ENCODE measurements around the gene LAMA2. TPM values are rescaled to one million over a fixed set of nuclear protein-coding genes. Genes with fewer than 3 reads are reported as not detected.
A peak's percentile ranks its signal among the peaks of the same experiment; 100 is the strongest.

Gene LAMA2
- polyA plus RNA-seq, 3 donors, result 31.7 to 48.2 (median 36.7) TPM

DNA sequence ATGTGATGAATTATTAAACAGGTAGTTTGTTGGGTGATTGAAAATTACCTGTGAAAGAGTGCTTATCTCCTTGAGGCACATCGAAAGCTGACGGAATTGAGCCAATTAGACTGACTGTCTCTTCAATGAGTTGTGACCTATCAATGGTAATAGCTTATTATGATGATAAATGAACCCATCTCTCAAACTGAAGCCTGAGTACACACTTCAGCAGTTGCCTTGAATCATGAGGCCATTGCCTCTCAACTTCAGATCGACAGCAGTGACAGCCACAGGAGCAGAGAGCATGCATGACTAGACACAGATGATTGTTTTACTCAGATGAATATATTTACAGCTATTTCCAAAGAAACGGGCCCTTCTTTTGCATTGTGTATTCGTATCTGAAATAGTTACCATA is 323.9 kb downstream of the LAMA2 start:
- DNase-seq (ENCODE audit: low read depth in 3 of 3, low spot score in 2 of 3), result no peak

DNA sequence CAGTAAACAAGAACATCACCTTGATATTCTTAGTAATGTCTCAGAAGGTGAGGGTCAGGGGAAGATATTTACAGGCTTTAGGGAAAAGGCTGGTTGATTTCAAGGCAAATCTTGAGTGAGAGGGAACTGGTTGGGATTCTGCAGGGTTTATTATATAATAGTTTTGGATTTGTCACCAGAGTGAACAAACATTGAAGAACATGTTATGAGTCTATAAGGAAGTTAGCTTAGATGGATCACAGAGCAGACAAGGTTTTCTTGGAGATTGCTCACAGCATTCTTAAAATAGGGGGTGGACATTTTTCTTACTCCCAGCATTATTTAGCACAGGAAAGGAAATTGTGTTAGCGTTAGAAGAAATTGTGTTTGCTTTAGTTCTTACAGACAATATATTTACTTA is 324.9 kb downstream of the LAMA2 start:
- DNase-seq (ENCODE audit: low read depth in 3 of 3, low spot score in 2 of 3), result no peak

DNA sequence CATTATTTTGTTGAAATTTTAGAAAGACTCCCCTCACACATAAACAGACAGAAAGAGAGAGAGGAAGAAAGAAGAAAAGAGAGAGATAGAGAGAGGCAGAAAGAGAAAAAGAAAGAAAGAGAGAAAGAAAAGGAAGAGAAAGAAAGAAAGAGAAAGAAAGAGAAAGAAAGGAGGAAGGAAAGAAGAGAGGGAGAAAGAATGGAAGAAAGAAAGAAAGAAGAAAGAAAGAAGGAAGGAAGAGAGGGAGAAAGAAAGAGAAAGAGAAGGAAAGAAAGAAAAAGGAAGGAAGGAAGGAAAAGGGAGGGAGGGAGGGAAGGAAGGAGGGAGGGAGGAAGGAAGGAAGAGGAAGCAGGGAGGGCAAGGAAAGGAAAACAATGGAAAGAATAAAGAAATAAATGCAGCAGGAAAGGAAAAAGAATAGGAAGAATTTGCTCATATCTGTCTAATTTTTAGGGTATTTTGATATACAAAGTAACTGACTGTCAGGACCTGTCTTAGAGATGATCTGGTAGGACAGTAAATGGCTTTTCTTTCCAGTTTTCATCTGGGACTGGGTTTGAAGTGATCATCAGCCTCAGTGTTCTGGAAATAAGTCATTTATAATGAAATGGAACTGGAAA is 325.6 kb downstream of the LAMA2 start:
- no peak for DNase-seq (ENCODE audit: low read depth in 3 of 3, low spot score in 2 of 3)

DNA sequence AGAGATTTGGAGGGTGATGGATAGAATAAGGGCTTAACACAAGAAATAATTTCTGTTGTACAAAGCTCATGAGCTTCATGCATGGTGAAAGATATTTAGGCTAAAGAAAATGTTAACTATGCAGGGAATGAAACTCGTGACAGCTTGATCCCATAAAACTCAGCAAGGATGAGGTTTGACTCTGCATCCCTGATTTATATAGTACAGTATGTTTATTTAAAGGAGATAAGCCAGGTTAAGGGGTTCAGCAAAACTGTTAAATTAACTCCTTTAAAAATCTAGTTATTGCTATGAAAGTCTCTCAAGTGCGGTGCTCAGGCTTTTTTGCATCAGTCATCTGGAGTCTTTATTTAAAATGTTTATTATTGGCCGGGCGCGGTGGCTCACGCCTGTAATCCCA is 326.4 kb downstream of the LAMA2 start:
- DNase-seq (ENCODE audit: low read depth in 3 of 3, low spot score in 2 of 3), result no peak

DNA sequence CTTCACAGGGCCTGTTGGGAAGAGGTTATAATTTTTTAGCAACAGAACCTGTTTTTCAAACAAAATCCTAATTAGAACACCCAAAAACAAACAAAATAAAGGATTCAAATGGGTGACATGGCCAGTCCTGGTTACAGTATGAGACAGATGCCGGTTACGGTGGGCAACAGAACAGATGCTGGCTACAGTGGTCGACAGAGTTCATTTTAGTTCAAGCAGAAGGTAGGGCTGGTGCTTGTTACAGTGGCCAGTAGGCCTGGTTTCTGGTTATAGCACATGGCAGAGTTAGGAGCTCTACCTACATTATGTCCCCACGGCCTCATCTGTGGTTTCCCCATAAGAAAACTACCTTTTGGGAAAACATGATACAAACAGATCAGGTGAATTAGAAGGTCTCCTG is 327.7 kb downstream of the LAMA2 start:
- DNase-seq (ENCODE audit: low read depth in 3 of 3, low spot score in 2 of 3), result no peak

DNA sequence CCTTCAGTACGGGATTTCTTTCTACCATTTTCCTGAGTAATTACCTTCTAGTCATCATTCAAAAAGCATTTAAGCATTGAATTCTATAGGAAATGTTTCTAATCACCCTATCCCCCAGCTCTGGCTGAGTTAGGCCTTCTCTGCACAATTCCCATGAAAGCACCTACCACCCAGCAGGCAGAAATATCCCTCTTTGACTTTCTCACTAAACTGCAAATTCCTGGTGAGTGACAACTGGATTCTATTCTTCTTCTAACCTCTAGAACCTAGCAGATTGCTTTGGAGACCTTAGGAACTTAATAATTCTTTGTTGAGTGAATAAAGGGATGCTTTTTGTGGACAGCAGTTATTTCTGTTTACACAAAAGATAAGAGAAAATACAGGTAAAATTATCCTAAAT is 328.7 kb downstream of the LAMA2 start:
- no peak for DNase-seq (ENCODE audit: low read depth in 3 of 3, low spot score in 2 of 3)

DNA sequence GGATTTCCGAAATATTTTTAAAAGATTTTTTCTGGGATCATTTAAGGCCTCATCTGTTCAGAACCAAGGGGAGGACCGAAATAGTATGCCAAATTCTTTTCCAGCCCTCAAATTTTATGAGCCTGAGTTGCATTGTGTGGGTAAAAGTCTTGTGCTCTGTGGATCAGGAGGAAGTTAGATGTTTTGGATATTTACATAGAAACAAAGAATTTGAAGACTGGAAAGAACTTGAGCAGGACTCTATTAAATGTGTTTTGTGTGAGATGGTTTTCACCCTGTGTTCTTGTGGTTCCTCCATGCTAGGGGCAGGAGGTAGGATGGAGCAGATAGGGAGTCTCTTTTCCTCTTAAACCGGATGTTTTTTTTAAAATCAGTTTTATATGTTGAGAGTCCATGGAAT is 329.1 kb downstream of the LAMA2 start:
- no peak for DNase-seq (ENCODE audit: low read depth in 3 of 3, low spot score in 2 of 3)

DNA sequence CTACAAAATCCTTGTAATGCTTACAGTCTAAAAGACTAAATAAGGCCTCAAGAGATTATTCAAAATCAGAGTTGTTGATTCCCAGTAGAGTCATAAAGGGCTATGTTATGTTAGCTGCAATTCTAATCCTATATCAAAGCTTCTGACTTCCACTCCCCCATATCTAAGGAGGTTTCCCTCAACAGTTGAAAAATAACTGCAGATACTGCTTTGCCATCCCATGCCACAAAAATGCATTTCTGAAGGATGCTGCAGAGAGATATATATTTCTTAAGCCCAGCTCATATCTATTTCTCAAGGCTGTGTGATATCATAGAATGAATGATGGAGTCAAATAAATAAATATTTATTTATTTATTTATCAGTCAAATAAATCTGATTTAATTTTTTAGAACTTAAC is 332.3 kb downstream of the LAMA2 start:
- no peak for DNase-seq (ENCODE audit: low read depth in 3 of 3, low spot score in 2 of 3)

DNA sequence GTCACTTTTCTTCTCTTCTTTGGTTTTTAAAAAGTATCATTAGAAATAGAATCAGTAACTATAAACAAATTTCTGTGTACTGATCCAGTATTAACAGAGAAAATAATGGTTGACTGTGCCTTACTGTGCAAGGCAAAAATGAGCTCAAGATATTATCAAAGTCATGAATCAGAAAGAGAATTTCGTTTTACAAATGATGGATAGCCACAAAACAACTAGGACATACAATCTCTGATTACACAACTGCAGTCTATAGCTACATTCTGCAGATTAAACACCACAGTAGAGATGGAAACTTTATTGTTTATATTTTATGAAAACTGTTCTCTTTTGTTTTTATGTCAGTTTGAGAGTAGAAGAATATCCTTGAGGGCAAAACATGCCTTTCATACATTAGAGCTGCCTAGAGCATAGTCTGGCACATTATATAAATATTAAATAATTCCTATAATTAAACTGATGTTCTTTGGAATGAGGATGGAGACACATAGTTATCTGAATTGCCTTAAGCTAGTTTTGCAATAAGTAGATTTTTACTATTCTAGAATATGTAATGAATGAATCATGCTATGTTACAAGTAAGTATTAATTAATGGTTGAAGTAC is 333.1 kb downstream of the LAMA2 start:
- DNase-seq (ENCODE audit: low read depth in 3 of 3, low spot score in 2 of 3), result no peak

DNA sequence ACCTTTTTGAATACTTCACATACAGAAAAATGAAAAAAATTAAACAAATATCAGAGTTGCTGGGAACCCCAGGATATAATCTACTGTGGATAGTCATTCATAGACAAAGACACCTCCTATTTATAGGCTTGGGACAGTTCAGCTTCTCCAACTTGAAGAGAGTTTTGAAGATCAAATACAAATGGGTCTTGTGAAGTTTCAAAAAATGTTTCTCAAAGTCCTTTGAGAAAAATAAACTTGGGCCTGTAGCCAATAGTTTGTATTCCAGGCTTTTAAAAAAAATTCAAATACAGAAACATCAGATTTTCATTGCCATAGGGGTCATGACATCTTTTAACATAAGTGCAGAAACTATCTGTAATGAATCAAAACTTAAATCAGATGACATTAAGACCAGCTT is 334.8 kb downstream of the LAMA2 start:
- DNase-seq (ENCODE audit: low read depth in 3 of 3, low spot score in 2 of 3), result no peak

DNA sequence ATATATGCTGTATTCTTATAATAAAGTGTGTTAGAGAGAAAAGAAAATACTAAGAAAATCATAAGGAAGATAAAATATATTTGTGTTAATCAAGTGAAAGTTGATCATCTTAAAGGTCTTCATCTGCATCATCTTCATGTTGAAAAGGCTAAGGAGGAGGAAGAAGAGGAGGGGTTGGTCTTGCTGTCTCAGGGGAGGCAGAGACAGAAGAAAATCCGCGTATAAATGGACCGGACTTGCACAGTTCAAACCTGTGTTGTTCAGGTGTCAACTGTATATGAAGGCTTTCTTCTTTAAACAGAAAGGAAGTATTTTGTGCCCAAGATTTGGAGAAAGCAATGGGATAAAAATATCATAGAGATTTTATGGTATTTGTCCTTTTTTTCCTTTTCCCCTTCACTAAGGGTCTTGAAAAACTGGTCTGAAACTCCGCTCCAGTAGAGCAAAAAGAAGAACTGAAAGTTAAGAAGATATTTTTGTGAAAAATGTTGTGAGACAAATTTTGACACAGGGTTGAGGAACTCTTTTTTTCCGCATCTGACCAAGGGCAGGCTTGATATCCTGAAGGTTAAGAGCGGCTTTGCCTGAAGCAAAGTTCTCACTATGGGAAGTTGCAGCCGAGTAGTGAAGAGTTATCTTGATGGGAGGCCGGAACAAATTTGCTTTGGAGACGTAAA is 350.7 kb downstream of the LAMA2 start:
- DNase-seq (ENCODE audit: low read depth in 3 of 3, low spot score in 2 of 3), result no peak

DNA sequence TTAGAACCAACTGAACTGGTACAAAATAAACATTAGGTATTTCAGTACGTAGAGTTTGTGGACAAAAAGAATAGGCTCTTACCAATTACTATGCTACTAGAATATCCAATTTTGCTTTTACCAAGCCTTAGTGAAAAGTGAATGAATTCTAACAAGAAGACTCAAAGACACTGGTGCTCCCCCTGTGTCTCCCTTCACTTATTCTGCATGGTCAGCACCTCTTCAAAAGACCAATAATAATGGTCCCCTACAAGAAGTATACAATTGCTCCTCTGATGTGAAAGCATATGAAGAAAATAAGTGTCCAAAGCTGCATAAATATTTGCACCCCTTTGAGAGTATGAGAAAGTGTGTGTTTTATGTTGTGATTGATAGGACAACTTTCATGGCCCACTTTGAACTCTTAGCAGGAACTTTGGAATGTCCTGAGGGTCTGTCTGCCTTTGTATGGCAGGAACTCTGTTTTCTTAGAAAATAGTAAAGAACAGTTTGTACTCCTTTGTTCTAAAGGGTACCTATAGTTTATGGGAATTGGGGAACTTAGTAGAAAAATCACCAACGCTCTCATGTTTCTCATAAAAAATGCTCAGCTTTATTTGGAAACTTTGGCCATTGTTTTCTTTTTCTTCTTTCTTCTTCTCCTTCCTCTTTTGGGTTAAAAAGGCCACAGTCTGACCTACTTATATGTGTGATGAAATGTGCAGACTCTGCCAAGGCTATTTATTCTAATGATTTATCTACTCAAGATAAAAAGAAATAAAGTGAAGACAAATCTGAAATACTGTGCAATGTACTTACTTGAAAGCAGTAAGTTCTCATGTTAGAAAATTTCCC is 352.4 kb downstream of the LAMA2 start:
- no peak for DNase-seq (ENCODE audit: low read depth in 3 of 3, low spot score in 2 of 3)

DNA sequence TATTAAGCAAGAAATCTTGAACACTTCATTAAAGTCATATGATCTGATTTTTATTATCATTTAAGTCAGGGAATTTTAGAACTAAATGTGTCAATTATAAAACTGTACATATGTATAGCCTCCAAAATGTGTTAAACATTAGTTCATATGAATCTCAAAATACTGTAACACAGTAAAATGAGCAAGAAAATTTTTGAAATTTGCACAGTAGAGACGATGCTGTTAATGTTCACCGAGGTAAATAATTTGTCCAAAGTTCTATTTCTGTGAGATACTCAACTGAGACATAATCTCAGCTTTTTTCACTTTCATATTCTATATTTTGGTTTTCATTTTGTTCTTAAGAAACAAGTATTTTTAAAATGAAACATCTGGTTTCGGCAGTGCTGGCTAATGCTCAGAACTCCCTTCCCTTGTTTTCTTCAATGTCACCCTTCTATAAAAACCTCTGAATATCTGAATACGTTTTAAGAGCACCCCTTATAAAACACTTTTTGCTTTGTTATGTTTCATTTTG is 353.1 kb downstream of the LAMA2 start:
- no peak for DNase-seq (ENCODE audit: low read depth in 3 of 3, low spot score in 2 of 3)

DNA sequence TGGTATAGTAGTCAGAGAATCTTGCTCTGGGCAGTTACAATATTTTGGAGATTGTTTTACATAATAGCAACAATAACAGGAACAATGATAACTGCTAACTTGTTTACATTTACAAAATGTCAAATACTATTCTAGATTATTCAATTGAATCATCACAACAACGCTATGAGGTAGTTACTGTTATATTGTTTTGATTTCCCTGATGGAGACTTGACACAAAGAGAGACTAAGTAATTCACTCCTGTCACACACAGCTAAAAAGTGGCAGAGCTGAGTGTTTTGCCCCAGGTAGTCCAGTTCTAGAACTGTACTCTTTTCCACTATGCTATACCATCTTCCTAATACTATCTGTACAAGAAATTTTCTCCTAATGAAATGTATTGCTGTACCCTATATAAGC is 356.1 kb downstream of the LAMA2 start:
- DNase-seq (ENCODE audit: low read depth in 3 of 3, low spot score in 2 of 3), result no peak

DNA sequence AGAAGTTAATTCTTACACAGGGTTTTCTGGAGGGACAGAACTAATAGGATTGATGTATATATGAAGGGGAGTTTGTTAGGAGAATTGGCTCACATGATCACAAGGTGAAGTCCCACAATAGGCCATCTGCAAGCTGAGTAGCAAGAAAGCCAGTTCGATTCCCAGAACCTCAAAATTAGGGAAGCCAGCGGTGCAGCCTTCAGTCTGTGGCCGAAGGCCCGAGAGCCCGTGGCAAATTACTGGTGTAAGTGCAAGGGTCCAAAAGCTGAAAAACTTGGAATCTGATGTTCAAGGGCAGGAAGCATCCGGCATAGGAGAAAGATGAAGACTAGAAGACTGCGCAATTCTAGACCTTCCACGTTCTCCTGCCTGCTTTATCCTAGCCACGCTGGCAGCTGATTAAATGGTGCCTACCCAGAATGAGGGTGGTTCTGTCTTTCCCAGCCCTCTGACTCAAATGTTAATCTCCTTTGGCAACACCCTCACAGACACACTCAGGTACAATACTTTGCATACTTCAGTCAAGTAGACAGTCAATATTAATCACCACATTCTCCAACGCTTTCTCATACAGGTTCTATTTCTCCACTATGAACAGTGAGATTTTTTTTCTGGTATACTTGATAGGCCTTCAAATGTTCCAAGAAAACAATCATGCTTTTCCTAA is 357.0 kb downstream of the LAMA2 start:
- no peak for DNase-seq (ENCODE audit: low read depth in 3 of 3, low spot score in 2 of 3)

DNA sequence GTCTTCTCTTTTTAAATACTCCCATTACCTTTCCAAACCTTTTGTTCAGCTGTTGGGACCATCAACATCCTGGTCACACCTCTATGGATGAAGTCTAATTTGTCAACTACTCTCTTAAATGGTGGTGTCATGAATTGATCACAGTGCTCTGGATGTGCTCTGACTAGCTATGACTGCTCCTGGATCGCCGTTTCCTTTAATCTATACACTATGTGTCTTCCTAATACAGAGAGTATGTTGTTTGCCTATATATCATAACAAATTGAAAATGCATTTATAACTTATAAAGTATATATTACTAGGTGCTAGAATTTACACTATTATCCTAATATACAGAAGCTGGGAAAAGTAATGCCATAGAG is 357.5 kb downstream of the LAMA2 start:
- DNase-seq (ENCODE audit: low read depth in 3 of 3, low spot score in 2 of 3), result no peak

DNA sequence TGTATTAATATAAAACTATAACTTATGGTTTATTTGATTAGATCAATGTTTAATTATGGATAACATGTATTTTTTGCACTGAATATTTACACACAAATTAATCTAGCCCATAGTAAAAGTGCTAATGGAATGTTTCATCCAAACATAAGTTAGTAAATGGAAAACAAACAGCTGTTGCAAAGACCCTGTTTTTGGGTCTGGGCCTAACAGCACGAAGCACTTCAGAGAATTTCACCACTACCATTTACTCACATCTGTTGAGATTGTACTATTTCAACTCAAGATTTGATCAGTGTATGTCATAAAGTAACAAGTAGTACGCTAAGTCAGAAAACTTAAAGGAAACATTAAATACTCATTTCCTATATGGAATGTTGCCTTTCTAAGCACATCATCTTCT is 359.6 kb downstream of the LAMA2 start:
- no peak for DNase-seq (ENCODE audit: low read depth in 3 of 3, low spot score in 2 of 3)

DNA sequence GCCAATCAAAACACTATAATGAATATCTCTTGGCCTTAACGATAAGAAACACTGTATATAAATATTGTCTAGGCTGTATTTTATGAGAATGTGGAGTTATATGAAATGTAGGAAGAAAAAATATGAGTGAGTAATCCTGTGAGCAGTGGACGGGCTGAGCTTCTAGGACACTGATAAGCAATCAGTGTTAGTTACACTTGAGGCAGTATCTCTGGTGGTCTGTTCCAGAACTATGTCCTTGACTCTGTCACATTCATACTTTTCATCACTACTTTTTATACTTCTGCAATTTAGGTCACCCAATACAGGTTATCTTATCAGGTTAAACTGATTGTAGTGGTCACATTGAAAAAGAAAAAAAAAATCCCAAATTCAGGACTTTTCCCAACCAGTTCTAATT is 360.4 kb downstream of the LAMA2 start:
- DNase-seq (ENCODE audit: low read depth in 3 of 3, low spot score in 2 of 3), result no peak

DNA sequence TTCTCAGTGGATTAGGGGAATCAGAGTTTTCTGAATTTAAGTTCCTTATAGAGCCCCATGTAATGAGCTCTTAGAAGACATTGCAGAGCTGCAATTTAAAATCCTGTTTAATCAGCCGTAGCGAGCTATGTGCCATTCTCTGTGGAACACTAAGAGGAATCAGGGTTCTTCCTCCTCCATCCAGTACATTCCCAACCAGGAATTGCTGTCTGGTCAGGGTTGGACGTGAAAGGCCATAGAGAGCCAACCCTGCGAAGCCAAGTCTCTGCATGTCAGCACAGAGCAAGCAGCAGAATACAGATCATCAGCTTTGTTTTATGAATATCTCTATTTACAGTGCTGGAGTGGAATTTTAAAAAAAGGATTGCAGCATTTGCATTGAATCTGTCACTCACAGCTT is 366.0 kb downstream of the LAMA2 start:
- DNase-seq (ENCODE audit: low read depth in 3 of 3, low spot score in 2 of 3), result no peak

DNA sequence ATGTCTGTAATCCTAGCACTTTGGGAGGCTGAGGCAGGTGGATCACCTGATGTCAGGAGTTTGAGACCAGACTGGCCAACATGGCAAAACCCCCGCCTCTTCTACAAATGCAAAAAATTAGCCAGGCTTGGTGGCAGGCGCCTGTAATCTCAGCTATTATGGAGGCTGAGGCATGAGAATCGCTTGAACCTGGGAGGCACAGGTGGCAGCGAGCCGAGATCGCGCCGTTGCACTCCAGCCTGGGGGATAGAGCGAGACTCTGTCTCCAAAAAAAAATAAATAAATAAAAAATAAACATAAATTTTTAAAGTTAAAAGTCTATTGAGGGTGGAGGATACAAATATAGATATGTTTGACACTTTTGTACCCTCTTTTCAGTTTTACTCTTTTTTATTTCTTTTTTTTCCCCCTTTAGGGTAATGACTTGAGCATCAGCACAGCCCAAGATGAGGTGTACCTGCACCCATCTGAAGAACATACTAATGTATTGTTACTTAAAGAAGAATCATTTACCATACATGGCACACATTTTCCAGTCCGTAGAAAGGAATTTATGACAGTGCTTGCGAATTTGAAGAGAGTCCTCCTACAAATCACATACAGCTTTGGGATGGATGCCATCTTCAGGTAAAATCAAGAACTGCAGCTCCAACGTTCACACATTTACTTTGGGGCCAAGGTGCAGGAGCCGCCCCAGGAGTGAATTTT is 368.9 kb downstream of the LAMA2 start:
- peak in 1 of 3 donors; percentile 46 for DNase-seq (ENCODE audit: low read depth in 3 of 3, low spot score in 2 of 3)
